ENCODE measurements around the gene PRND. TPM values are rescaled to one million over a fixed set of nuclear protein-coding genes. Genes with fewer than 3 reads are reported as not detected.
"Not testable (repeated sequence)": the region's sequence is repeated elsewhere in the genome, so short reads cannot be mapped to it uniquely, and the experiment has no call there.

The PRND gene
- total RNA-seq, 1 experiment from 2014 or later = not detected

DNA sequence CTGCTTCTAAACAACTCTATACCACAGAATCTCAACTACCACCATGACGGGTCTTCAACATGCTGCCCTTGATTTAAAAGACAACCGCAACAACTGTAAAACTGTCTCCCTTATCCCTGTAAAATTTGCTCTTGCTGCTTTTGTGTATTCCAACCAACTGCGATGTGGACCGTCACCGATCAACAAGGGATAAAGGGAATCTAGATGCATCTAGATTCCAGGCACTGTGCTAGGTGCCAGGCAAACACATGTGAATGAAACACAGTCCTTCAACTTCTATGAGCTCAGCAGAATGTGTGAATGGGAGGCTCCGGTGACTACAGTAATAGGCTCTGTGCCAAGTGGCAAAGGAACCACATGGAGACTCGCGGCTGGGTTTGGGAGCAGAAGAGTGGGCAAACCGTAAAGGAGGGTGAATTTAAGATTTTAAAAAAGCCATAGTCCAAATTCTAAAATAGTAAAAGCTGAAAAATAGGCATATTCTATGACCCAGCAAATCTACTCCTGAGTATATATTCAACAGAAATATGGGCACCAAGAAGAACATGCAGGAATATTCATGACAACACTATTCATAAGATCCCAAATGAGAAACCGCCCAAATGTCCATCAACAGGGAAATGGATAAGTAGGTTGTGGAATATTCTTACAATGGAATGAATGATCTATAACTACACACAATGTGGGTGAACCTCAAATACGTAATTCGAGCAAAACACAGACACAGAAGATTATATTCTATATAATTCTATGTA, 3.7 kb upstream of the PRND start:
- Histone ChIP-seq H3K27me3 (no peaks in the 10 kb centered on the region), H3K36me3 (no peaks in the 10 kb centered on the region), H3K9me3 (replicated peaks) (no peaks in the 10 kb centered on the region), H3K27ac (no peak overlapping the region), H3K4me1 (peaks cover 11% of the 10 kb centered on the region), H3K4me3 (no peak overlapping the region)
- DNase-seq = peak; percentile 40 to 63

GRCh38 chr20:4719190-4719589, 2.5 kb upstream of the PRND start:
- H3K4me3 ChIP-seq = no peak overlapping the region
- no peak for DNase-seq
- no peaks in the 10 kb centered on the region for H3K9me3 ChIP-seq (replicated peaks)
- peaks cover 11% of the 10 kb centered on the region for H3K4me1 ChIP-seq
- peaks cover 4% of the 10 kb centered on the region; the same call in 1 of the 2 replicates for H3K27me3 ChIP-seq
- no peaks in the 10 kb centered on the region for H3K36me3 ChIP-seq
- H3K27ac ChIP-seq = no peak overlapping the region

DNA sequence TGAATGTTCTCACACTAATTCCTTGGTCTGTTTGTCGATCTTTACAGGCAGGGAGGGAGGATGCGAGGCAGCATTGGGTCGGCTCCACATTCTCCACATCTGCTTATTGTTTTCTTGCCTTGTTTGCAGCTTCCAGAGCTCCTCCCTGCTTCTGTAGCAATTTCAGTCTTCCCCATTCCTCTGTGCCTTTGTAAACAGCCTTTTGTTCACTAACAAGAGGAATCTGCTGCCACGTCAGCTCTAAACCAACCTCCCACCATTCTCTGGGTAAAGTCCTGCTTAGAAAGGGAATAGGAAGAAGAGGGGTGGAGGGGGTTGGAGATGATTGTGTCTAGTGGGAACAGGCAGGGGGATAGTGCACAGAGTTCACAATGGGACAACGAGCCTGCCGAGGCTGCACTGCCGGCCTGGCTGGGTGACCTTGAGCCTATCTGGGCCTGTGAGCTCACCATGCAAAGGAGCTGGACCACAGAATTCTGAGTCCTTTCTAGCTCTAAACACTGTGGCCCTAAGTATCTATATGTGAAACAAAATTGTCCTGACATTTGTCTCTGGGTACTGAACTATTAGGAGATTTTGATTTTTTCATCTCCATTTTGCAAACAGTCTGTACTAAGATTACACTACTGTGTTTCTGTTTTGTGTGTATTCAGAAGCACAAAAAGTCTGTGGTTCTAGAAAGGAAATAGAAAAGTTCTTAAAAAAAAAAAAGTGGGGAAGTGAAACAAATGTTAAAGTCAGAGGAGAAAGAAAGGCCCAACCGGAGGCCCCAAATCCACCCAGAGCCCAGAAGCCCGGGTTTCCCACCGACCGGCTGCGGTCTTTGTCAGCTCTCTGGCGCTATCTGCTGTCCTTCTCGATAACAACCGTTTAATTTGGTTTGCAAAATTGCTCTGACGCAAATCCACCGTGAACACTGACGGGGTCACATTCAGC, 1.4 kb upstream of the PRND start:
- Histone ChIP-seq H3K4me3 (no peak overlapping the region), H3K27ac (no peak overlapping the region), H3K9me3 (replicated peaks) (no peaks in the 10 kb centered on the region), H3K36me3 (no peaks in the 10 kb centered on the region), H3K27me3 (peaks cover 4% of the 10 kb centered on the region), H3K4me1 (peaks cover 11% of the 10 kb centered on the region)
- DNase-seq = peak; percentile 70 to 86

DNA sequence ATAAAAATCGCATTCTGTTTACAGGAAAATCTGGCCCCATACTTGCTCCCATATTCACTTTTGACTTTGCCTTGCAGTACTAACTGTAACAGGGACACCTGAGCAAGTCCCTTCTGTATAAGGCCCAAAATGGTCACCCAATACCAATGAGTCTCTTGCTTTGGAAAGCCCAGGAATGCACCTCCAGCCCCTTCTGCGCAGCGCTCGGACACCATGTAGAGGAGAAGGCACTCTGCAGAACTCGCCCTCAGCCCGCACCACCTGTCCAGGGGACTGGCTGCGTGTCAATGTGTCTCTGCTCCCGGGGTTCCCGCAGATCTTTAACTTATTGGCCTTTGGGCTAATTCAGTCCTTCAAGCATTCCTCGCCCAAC, 746 bp upstream of the PRND start:
- peaks cover 11% of the 10 kb centered on the region for H3K4me1 ChIP-seq
- no peaks in the 10 kb centered on the region for H3K36me3 ChIP-seq
- H3K9me3 ChIP-seq (replicated peaks) = no peaks in the 10 kb centered on the region
- H3K27me3 ChIP-seq = peaks cover 4% of the 10 kb centered on the region
- no peak overlapping the region for H3K27ac ChIP-seq
- H3K4me3 ChIP-seq = no peak overlapping the region
- peak in 1 of 2 experiments; percentile 32 for DNase-seq

DNA sequence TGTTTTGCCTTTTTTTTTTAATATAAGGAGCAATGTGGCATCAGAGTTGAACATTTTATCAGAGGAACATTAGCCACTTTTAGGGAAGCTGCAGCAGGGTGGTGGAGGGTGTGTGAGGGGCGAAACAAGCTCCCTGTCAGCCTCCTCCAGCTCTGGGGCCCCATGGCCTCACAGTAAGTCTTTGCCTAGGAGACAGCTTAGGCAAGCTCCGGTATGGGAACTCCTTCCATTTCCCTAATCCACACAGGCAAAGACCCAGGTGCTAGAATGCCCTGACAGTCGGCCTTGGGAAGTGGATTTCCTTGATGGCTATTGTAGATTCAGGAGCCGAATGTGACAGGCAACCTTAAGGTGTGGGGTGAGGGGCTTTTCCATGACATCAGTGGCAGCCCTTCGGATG, 862 bp downstream of the PRND start:
- DNase-seq = no peak
- H3K27ac ChIP-seq = no peak overlapping the region
- H3K36me3 ChIP-seq = no peaks in the 10 kb centered on the region
- H3K9me3 ChIP-seq (replicated peaks) = no peaks in the 10 kb centered on the region
- H3K4me1 ChIP-seq = peaks cover 11% of the 10 kb centered on the region
- H3K27me3 ChIP-seq = peaks cover 4% of the 10 kb centered on the region
- H3K4me3 ChIP-seq = no peak overlapping the region

GRCh38 chr20:4722993-4723392, 1.3 kb downstream of the PRND start:
- Histone ChIP-seq H3K27ac (no peak overlapping the region), H3K27me3 (peaks cover 4% of the 10 kb centered on the region), H3K4me1 (peaks cover 8% of the 10 kb centered on the region), H3K9me3 (replicated peaks) (no peaks in the 10 kb centered on the region), H3K4me3 (no peak overlapping the region), H3K36me3 (no peaks in the 10 kb centered on the region)
- no peak for DNase-seq

- H3K36me3 ChIP-seq; H3K4me1 ChIP-seq; H3K4me3 ChIP-seq; H3K27me3 ChIP-seq; H3K27ac ChIP-seq; H3K9me3 ChIP-seq (replicated peaks); DNase-seq: not testable (repeated sequence)
Observed at GRCh38 chr20:4723553-4723952, 1.8 kb downstream of the PRND start.

DNA sequence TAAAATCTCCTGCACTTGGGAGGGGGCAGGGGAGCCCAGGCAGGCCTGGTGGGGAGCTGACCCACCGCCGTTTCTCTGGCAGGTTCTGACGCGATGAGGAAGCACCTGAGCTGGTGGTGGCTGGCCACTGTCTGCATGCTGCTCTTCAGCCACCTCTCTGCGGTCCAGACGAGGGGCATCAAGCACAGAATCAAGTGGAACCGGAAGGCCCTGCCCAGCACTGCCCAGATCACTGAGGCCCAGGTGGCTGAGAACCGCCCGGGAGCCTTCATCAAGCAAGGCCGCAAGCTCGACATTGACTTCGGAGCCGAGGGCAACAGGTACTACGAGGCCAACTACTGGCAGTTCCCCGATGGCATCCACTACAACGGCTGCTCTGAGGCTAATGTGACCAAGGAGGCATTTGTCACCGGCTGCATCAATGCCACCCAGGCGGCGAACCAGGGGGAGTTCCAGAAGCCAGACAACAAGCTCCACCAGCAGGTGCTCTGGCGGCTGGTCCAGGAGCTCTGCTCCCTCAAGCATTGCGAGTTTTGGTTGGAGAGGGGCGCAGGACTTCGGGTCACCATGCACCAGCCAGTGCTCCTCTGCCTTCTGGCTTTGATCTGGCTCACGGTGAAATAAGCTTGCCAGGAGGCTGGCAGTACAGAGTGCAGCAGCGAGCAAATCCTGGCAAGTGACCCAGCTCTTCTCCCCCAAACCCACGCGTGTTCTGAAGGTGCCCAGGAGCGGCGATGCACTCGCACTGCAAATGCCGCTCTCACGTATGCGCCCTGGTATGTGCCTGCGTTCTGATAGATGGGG, 3.0 kb downstream of the PRND start:
- H3K27ac ChIP-seq = no peak overlapping the region

DNA sequence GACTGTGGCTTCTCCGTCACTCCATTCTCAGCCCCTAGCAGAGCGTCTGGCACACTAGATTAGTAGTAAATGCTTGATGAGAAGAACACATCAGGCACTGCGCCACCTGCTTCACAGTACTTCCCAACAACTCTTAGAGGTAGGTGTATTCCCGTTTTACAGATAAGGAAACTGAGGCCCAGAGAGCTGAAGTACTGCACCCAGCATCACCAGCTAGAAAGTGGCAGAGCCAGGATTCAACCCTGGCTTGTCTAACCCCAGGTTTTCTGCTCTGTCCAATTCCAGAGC, 3.5 kb downstream of the PRND start:
- no peak for DNase-seq
- Histone ChIP-seq H3K9me3 (replicated peaks) (no peaks in the 10 kb centered on the region), H3K27ac (no peak overlapping the region), H3K4me3 (no peak overlapping the region), H3K27me3 (peaks cover 4% of the 10 kb centered on the region), H3K4me1 (peaks cover 3% of the 10 kb centered on the region; the same call in 1 of the 2 replicates), H3K36me3 (no peaks in the 10 kb centered on the region)

More for the DNA sequence above, 3.0 kb downstream of the PRND start:
- Histone ChIP-seq H3K36me3 (no peaks in the 10 kb centered on the region), H3K9me3 (replicated peaks) (no peaks in the 10 kb centered on the region), H3K4me3 (no peak overlapping the region), H3K4me1 (peaks cover 6% of the 10 kb centered on the region; the same call in 1 of the 2 replicates), H3K27me3 (peaks cover 4% of the 10 kb centered on the region)
- no peak for DNase-seq

DNA sequence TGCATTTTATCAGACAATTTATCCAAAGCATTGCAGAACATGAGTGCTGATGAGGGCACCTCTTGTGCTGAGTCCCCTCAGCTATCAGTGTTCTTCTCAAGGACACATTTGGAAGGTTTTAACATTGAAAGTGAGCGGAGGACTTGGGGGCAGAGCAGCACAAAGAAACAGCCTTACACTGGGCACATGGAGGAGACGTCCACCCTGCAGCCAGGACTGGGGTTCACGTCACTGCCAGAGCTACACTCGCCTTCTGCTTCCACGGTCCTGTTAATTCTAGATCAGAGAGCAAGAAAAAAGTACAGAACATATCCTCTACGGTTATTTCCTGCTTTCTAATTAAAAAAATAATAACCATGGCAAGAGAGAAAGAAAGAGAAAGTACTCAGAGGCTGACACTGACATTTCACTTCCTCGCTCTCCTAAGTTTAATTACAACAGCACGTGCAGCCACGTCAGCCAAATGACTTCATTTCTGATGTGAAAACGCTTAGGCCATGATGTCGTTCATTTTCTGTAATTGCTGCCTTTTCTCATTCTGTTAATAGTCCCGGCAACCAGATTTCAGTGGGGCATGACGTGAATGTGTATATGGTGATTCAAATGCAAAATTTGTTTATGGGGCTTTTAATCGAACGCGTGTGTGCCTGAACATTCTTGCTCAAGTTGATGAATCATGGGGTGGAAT, 5.1 kb downstream of the PRND start:
- H3K4me3 ChIP-seq = no peak overlapping the region
- H3K27me3 ChIP-seq = peaks cover 4% of the 10 kb centered on the region
- H3K4me1 ChIP-seq = no peaks in the 10 kb centered on the region
- no peaks in the 10 kb centered on the region for H3K36me3 ChIP-seq
- H3K27ac ChIP-seq = no peak overlapping the region
- no peak for DNase-seq
- no peaks in the 10 kb centered on the region for H3K9me3 ChIP-seq (replicated peaks)

DNA sequence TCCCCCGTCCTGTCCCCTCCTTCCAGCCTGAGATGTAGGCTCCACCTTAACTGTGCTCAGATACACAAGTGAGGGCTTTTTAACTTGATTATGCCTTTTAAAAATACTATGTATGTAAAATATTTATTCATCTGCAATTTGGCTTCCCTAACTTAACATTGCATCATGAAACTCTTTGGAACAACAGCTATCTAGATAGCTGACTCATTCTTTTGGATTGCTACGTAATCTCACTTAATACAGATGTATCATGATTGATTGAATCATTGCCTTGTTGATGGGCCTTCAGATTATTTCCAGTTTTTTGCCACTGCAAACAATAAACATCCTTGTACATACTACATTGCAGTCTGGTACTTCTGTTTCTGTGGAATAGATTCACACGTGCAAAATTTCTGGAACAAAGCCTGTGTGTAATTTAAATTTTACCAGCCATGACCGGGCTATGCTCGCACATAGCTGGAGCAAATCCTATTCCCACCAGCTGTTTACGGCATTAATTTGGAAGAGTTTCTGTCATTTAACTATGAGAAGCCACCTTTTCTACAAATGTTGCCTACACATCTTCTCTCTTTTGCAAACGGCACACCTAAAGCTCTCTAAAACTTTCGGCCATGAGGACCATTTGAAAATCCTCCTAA, 6.5 kb downstream of the PRND start:
- Histone ChIP-seq H3K36me3 (no peaks in the 10 kb centered on the region), H3K4me3 (no peak overlapping the region), H3K27me3 (peaks cover 4% of the 10 kb centered on the region), H3K27ac (no peak overlapping the region), H3K9me3 (replicated peaks) (no peaks in the 10 kb centered on the region), H3K4me1 (no peaks in the 10 kb centered on the region)
- DNase-seq = no peak

DNA sequence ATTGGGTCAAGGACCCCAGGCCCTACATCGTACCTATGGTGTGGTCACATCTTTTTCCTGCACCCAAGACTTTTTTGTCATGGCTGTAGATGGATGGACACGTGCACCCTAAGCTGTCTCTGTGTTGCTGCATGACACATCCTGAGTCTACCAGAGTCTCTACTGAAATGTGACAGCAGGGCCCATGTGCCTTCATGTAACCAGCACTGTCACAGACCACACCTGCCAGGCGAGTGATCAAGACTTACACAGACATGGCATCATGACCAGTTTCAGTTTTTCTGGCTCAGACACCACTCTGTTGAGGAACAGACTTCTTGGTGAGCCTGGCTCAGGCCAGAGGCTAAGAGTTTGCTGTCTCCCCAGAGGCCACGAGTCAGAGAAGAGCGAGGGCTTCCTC, 7.6 kb downstream of the PRND start:
- H3K27ac ChIP-seq = no peak overlapping the region
- no peaks in the 10 kb centered on the region; the same call in 1 of the 2 replicates for H3K27me3 ChIP-seq
- H3K4me3 ChIP-seq = no peak overlapping the region
- H3K4me1 ChIP-seq = no peaks in the 10 kb centered on the region
- H3K9me3 ChIP-seq (replicated peaks) = no peaks in the 10 kb centered on the region
- DNase-seq = no peak
- H3K36me3 ChIP-seq = no peaks in the 10 kb centered on the region

DNA sequence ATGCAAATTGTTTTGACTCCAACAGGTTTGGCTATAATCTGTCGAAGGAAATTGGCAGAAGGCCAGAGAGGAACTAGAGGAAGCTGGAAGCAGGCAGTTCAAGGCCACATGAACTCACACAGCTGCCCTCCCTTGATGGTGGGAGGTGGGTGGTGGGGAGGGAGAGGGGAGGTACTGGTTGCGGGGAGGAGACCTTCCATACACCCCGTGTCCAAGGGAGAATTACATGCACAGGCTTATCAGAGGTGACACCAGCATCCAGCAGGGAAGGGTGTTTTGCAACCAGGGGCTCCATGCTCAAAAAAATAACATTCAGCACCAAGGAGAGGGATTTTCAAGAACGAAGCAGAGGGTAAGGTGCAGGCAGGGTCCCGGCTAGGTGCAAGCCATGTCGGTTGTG, 9.1 kb downstream of the PRND start:
- Histone ChIP-seq H3K36me3 (no peaks in the 10 kb centered on the region), H3K4me3 (no peak overlapping the region), H3K27me3 (no peaks in the 10 kb centered on the region), H3K9me3 (replicated peaks) (no peaks in the 10 kb centered on the region), H3K27ac (no peak overlapping the region), H3K4me1 (no peaks in the 10 kb centered on the region)
- peak in 1 of 2 experiments; percentile 32 for DNase-seq

DNA sequence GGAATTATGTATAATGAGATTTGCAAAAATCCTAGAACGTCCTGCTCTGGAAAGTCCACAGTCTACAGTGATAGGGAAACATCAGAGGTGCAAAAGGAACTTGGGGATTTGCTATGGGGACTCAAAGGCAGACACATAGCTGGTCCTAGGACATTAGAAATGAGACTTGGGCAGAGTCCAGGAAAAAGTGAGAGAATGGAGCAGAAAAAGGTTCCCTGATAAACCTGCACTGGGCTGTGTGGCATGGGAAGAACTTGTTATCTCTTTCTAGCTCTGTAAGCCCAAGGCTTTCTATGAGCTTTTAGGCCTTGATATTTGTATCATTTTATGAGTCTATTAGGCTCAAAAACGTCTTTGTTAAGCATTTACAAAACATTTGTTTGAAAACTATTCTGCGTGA, 15.2 kb downstream of the PRND start:
- no peak overlapping the region for H3K27ac ChIP-seq
- no peaks in the 10 kb centered on the region for H3K9me3 ChIP-seq (replicated peaks)
- no peak overlapping the region for H3K4me3 ChIP-seq
- peaks cover 5% of the 10 kb centered on the region; the same call in 1 of the 2 replicates for H3K27me3 ChIP-seq
- no peak for DNase-seq
- H3K4me1 ChIP-seq = no peaks in the 10 kb centered on the region
- H3K36me3 ChIP-seq = no peaks in the 10 kb centered on the region; the same call in 1 of the 2 replicates
